IPS DF 6.9 (cell line): ENCODE data around the gene DHX34.
"Not testable (repeated sequence)": the region's sequence is repeated elsewhere in the genome, so short reads cannot be mapped to it uniquely, and the experiment has no call there.

ENCODE experiments used
- DNase-seq: peaks from one replicate; pipeline ENCODE4 v3.0.0-alpha.2; 2013; ENCODE audit warnings: low read depth, low spot score
- H3K27ac ChIP-seq: one replicate; pipeline ENCODE4 v1.5.1; 2013; ENCODE audit warnings: low read length, control low read depth
- H3K27me3 ChIP-seq: 2 replicates; pipeline ENCODE4 v1.6.1; 2013; ENCODE audit warnings: mild to moderate bottlenecking, low read length; ENCODE audit not compliant: control insufficient read depth, insufficient read depth
- H3K36me3 ChIP-seq: 2 replicates; pipeline ENCODE4 v1.6.1; 2013; ENCODE audit warnings: low read length; ENCODE audit not compliant: control insufficient read depth, insufficient read depth
- H3K4me1 ChIP-seq: 2 replicates; pipeline ENCODE4 v1.6.1; 2013; ENCODE audit warnings: low read length; ENCODE audit not compliant: control insufficient read depth, insufficient read depth
- H3K4me3 ChIP-seq: 2 replicates; pipeline ENCODE4 v1.5.1; 2013; ENCODE audit warnings: mild to moderate bottlenecking, low read length
- H3K9me3 ChIP-seq: 2 replicates; pipeline ENCODE4 v1.6.1; 2013; ENCODE audit warnings: low read length, inconsistent platforms; ENCODE audit not compliant: control insufficient read depth, insufficient read depth
- WGBS: extraction: QIAGEN DNeasy Blood & Tissue Kit; methylation state at CpG from one replicate; pipeline ENCODE4 v1.1.7; 2013; ENCODE audit warnings: mixed read lengths, missing lambda C conversion rate; ENCODE audit not compliant: insufficient read length, insufficient coverage; 5-methylcytosine and 5-hydroxymethylcytosine counted together

DHX34 gene

DNA sequence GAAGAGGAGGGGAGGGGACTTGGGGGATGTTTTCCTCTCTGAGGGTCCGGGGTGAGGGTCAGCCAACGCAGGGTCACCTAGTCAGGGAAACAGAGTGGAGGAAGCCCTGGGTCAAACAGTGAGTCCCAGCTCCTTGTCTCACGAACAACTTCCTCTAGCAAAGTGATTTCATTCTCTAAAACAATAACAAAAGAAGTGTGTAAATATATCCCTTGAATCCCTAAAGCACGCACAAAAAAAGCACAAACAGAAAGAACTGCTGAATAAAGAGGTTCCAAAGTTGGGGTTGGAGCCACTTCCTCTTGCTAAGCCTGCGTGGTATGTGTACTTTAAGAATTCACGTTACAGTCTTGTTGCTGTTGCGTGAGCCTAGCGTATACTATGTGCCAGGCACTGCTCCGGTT, 18.6 kb upstream of the DHX34 start:
- Histone ChIP-seq H3K27me3 (no peaks in the 10 kb centered on the region), H3K27ac (no peak overlapping the region), H3K4me1 (no peaks in the 10 kb centered on the region), H3K9me3 (no peaks in the 10 kb centered on the region), H3K36me3 (no peaks in the 10 kb centered on the region), H3K4me3 (no peak overlapping the region)
- no peak for DNase-seq
- no CpG with 5 or more reads among the region's 9 CpGs for WGBS

DNA sequence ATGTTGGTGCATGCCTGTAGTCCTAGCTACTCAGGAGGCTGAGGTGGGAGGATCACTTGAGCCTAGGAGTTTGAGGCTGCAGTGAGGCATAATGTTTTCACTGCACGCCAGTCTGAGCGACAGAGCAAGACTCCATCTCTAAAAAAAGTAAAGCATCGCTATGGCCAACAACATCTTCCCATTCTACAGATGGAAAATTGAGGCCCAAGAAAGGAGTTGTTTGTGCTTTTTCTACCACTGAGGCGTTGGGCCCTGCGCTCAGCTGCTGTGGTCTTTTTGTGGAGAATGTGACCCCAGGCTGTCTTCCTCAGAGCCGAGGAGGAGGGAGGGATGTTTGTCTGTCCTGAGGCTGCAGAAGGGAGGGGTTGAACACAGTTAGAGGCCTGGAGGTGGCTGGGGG, 17.6 kb upstream of the DHX34 start:
- no peak overlapping the region for H3K27ac ChIP-seq
- no peaks in the 10 kb centered on the region for H3K36me3 ChIP-seq
- no CpG with 5 or more reads among the region's 6 CpGs for WGBS
- no peak overlapping the region for H3K4me3 ChIP-seq
- no peaks in the 10 kb centered on the region for H3K9me3 ChIP-seq
- H3K27me3 ChIP-seq: no peaks in the 10 kb centered on the region
- DNase-seq: no peak
- H3K4me1 ChIP-seq: no peaks in the 10 kb centered on the region

DNA sequence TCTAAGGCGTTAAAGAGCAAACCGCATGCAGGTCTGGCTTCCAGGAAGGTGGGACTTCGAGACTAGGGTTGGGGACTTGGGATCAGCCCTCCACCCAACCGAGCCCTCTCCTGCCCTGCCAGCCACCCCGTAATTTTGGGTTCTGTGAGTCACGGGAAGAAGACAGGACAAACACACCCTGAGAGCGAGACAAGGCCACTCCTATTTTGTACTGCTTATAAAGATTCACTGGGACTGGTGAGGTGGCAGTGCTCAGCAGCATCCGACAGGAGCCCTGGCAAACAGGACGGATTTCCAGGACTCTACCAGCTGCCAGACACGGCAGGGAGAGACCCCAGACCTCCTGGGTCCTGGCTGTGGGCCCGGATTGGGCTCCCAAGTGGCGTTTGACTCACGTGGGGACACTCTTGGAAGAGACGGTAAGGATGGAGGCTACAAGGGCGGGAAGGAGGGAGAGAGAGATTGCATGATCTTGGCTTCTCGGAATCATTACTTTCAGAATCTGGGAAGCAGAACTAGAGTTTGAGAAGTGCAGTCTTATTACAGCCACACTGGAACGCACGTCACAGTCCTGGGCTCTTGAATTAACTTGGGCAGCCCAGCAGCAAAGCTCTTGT, 17.1 kb upstream of the DHX34 start, which contains the start of gene C5AR2:
TSS of gene C5AR2 (plus strand) at position 245 of the 617 bp plus-strand sequence. CDS start 8,625 bp downstream, outside the sequence.
- Histone ChIP-seq H3K4me3 (no peak within 1 kb of the TSS), H3K4me1 (no peaks in the 10 kb centered on the region), H3K9me3 (no peaks in the 10 kb centered on the region), H3K27me3 (no peaks in the 10 kb centered on the region), H3K36me3 (no peaks in the 10 kb centered on the region), H3K27ac (no peak within 1 kb of the TSS)
- no CpG with 5 or more reads among the region's 18 CpGs for WGBS
- DNase-seq: no peak

DNA sequence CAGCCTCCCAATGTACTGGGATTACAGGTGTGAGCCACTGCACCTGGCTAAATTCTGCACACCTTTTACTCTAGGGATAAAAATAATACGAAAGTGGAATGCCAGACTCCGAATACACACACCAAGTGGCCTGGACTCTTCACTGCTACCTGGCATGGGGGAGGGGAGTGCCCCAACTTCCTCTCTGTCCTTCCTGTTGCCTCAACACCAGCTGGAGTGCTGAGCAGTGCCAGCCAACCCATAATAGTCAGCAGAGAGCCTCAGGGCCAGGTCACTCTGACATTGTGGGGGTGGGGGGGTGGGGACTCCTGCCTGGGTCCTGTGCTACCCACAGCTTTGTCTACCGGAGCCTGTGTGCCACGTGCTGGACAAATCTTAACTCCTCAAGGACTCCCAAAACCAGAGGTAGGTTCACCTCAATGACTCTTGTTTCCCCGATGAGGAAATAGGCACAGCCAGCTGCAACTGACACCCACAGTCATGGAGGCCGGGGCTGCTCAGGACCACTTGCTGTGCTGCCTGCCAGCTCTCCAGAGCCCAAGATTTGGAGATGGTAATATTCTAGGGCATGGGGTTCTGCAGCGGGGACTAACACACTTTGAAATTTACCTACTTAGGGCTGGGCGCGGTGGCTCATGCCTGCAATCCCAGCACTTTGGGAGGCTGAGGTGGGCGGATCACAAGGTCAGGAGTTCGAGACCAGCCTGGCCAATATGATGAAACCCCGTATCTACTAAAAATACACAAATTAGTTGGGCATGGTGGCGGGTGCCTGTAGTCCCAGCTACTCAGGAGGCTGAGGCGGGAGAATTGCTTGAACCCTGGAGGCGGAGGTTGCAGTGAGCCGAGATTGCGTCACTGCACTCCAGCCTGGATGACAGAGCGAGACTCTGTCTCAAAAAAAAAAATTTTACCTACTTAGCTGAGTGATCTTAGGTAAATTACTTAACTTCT, 12.1 kb upstream of the DHX34 start:
- not testable (repeated sequence) for H3K9me3 ChIP-seq, H3K4me1 ChIP-seq, H3K4me3 ChIP-seq, DNase-seq, H3K36me3 ChIP-seq, H3K27ac ChIP-seq, H3K27me3 ChIP-seq
- WGBS: no CpG with 5 or more reads among the region's 18 CpGs

DNA sequence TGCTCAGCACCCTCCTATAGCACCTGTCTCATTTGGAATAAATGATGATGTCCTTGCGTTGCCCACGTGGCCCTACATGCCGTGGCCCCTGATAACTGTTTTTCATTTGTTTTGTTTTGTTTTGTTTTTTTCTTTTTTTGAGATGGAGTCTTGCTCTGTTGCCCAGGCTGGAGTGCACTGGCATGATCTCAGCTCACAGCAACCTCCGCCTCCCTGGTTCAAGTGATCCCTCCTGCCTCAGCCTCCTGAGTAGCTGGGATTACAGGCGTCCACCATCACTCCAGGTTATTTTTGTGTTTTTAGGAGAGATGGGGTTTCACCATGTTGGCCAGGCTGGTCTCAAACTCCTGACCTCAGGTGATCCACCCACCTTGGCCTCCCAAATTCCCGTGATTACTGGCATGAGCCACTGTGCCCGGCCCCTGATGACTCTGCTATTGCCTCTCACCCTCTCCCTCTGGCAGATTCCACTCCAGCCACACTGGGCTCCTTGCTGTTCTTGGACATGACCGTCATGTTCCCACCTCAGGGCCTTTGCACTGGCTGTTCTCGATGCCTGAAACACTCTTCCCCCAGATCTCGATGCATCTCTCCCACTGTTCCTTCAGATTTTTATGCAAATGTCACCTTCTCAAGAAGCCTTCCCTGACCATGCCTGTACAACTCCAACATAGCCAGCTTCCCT, 9.8 kb upstream of the DHX34 start:
- Histone ChIP-seq H3K4me3 (no peak overlapping the region), H3K4me1 (no peaks in the 10 kb centered on the region), H3K36me3 (no peaks in the 10 kb centered on the region), H3K27me3 (no peaks in the 10 kb centered on the region), H3K27ac (no peak overlapping the region), H3K9me3 (no peaks in the 10 kb centered on the region)
- no CpG with 5 or more reads among the region's 10 CpGs for WGBS
- DNase-seq: no peak

DNA sequence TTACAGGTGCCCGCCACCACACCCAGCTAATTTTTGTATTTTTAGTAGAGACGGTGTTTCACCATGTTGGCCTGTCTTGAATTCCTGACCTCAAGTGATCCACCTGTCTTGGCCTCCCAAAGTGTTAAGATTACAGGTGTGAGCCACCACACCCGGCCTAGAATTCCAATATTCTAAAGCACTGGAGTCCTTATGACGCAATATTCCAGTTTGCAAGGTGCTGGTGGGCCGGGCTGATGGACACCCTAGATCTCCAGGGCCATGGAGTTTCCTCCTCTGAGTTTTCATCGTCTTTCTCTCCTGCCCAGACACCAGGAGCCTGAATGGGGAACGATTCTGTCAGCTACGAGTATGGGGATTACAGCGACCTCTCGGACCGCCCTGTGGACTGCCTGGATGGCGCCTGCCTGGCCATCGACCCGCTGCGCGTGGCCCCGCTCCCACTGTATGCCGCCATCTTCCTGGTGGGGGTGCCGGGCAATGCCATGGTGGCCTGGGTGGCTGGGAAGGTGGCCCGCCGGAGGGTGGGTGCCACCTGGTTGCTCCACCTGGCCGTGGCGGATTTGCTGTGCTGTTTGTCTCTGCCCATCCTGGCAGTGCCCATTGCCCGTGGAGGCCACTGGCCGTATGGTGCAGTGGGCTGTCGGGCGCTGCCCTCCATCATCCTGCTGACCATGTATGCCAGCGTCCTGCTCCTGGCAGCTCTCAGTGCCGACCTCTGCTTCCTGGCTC, 8.5 kb upstream of the DHX34 start:
- no peaks in the 10 kb centered on the region for H3K9me3 ChIP-seq
- H3K27ac ChIP-seq: no peak overlapping the region
- no peaks in the 10 kb centered on the region for H3K36me3 ChIP-seq
- H3K4me3 ChIP-seq: no peak overlapping the region
- no peaks in the 10 kb centered on the region for H3K27me3 ChIP-seq
- DNase-seq: no peak
- no CpG with 5 or more reads among the region's 29 CpGs for WGBS
- no peaks in the 10 kb centered on the region for H3K4me1 ChIP-seq

DNA sequence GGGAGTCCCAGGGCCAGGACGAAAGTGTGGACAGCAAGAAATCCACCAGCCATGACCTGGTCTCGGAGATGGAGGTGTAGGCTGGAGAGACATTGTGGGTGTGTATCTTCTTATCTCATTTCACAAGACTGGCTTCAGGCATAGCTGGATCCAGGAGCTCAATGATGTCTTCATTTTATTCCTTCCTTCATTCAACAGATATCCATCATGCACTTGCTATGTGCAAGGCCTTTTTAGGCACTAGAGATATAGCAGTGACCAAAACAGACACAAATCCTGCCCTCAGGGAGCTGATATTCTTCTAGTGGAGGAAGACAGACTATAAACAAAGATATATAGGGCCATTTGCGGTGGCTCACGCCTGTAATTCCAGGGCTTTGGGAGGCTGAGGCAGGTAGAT, 7.4 kb upstream of the DHX34 start:
- H3K4me3 ChIP-seq: no peak overlapping the region
- no peaks in the 10 kb centered on the region for H3K36me3 ChIP-seq
- H3K27ac ChIP-seq: no peak overlapping the region
- WGBS: no CpG with 5 or more reads among the region's 4 CpGs
- no peaks in the 10 kb centered on the region for H3K27me3 ChIP-seq
- H3K4me1 ChIP-seq: no peaks in the 10 kb centered on the region
- no peak for DNase-seq
- no peaks in the 10 kb centered on the region for H3K9me3 ChIP-seq

DNA sequence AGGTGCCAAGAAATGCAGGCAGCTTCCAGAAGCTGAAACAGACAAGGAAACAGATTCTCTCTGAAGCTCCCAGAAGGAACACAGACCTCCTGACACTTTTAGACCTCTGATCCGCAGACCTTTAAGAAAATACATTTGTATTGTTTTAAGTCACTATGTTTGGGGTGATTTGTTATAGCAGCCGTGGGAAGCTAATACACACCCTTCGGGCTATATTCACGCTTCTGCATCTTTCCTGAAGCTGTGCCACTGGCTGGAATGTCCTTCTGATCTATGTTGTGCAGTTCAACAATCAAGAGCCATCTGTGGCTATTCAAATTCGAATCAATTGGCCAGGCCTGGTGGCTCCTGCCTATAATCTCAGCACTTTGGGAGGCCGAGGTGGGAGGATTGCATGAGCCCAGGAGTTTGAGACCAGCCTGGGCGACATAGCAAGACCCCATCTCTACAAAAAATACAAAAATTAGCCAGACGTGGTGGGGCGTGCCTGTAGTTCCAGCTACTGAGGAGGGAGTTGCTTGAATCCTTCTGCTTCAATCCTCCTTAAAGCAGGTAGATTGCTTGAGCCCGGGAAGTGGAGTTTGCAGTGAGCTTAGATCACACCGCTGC, 5.8 kb upstream of the DHX34 start:
- Histone ChIP-seq H3K4me3 (no peak overlapping the region), H3K27me3 (no peaks in the 10 kb centered on the region), H3K9me3 (no peaks in the 10 kb centered on the region), H3K36me3 (no peaks in the 10 kb centered on the region), H3K27ac (no peak overlapping the region), H3K4me1 (no peaks in the 10 kb centered on the region)
- DNase-seq: no peak
- no CpG with 5 or more reads among the region's 11 CpGs for WGBS

DNA sequence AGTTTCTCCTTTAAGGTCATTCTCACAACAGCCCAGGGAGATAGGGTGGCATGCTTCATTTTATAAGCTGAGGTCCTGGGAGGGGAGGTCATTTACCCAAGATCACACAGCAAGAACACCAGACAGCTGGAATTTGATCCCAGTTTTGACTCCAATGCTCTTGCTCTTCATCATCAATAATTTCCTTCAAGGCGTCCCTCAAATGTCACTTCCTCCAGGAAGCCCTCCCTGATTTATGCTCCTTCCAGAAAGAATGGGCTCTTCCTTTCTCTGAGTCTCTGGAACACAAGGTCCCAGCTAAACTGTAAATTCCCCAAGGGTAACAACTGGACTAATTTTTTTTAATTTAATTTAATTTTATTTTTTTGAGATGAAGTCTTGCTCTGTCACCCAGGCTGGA, 4.7 kb upstream of the DHX34 start:
- WGBS: no CpG with 5 or more reads among the region's 1 CpG
- Histone ChIP-seq H3K9me3 (no peaks in the 10 kb centered on the region), H3K27ac (no peak overlapping the region), H3K27me3 (no peaks in the 10 kb centered on the region), H3K4me1 (no peaks in the 10 kb centered on the region), H3K36me3 (no peaks in the 10 kb centered on the region), H3K4me3 (no peak overlapping the region)
- no peak for DNase-seq

DNA sequence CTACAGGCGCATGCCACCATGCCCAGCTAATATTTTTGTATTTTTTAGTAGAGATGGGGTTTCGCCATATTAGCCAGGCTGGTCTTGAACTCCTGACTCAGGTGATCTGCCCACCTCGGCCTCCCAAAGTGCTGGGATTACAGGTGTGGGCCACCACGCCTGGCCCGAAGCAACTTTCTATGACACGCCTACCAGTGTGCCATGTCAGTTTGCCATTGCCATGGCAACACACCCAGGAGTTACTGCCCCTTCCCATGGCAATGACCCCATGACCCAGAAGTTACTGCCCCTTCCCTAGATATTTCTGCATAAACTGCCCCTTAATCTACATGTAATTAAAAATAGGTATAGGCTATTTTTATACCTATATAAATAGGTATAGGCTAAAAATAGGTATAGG, 3.1 kb upstream of the DHX34 start:
- not testable (repeated sequence) for H3K27me3 ChIP-seq, DNase-seq, H3K4me1 ChIP-seq, H3K36me3 ChIP-seq, H3K4me3 ChIP-seq, H3K9me3 ChIP-seq, H3K27ac ChIP-seq
- WGBS: no CpG with 5 or more reads among the region's 6 CpGs
